ENCODE data around the gene DNASE1L1.

DNA sequence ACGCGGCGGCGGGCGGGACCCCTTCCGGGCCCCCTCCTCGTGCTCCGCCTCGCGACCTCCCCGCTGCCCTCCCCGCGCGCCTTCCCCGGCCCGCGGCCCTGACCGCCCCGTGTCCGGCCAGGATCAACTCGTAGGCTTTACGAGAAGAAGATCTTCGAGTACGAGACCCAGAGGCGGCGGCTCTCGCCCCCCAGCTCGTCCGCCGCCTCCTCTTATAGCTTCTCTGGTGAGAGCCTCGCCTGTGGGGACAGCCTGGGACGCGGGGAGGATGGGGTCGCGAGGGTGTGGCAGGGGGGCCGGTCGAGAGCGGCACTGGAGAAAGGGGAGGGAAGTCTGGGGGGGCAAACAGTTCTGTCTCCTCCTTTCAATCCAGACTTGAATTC lies 29.5 kb downstream of the DNASE1L1 start:
- TF ChIP-seq POLR2AphosphoS5 (IDR thresholded peaks at IDR 0.05; ENCODE audit: low read depth, low read length) (no peak), TAF1 (IDR thresholded peaks at IDR 0.05; ENCODE audit: borderline replicate concordance, insufficient read depth, low read length) (no peak)
- TF ChIP-seq, protein P1, sequence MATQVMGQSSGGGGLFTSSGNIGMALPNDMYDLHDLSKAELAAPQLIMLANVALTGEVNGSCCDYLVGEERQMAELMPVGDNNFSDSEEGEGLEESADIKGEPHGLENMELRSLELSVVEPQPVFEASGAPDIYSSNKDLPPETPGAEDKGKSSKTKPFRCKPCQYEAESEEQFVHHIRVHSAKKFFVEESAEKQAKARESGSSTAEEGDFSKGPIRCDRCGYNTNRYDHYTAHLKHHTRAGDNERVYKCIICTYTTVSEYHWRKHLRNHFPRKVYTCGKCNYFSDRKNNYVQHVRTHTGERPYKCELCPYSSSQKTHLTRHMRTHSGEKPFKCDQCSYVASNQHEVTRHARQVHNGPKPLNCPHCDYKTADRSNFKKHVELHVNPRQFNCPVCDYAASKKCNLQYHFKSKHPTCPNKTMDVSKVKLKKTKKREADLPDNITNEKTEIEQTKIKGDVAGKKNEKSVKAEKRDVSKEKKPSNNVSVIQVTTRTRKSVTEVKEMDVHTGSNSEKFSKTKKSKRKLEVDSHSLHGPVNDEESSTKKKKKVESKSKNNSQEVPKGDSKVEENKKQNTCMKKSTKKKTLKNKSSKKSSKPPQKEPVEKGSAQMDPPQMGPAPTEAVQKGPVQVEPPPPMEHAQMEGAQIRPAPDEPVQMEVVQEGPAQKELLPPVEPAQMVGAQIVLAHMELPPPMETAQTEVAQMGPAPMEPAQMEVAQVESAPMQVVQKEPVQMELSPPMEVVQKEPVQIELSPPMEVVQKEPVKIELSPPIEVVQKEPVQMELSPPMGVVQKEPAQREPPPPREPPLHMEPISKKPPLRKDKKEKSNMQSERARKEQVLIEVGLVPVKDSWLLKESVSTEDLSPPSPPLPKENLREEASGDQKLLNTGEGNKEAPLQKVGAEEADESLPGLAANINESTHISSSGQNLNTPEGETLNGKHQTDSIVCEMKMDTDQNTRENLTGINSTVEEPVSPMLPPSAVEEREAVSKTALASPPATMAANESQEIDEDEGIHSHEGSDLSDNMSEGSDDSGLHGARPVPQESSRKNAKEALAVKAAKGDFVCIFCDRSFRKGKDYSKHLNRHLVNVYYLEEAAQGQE (IDR thresholded peaks at IDR 0.05; ENCODE audit: insufficient read depth in 1 of 2, low read depth in 2 of 2, low read length in 2 of 2): no peak

Data from PFSK-1 (cell line).